Liver (tissue), 9 donors: ENCODE data around the gene KATNAL1. TPM values are rescaled to one million over a fixed set of nuclear protein-coding genes. Genes with fewer than 3 reads are reported as not detected.

Source experiments
- DNase-seq: peaks from one replicate; pipeline ENCODE4 v3.0.0-alpha.2; 2017; ENCODE audit warnings: low spot score
- H3K27ac ChIP-seq, 2 donors: one replicate each; pipeline ENCODE4 v1.7.0; 2013; ENCODE audit warnings: inconsistent platforms in 2 of 2, low read length in 2 of 2, control low read depth in 1 of 2, low read depth in 1 of 2, mild to moderate bottlenecking in 1 of 2
- H3K27me3 ChIP-seq, 4 donors: one replicate each; pipeline versions ENCODE4 v1.6.1 to v1.7.0; 2013; ENCODE audit warnings: low read length in 3 of 4, inconsistent platforms in 1 of 4, mild to moderate bottlenecking in 1 of 4, moderate library complexity in 1 of 4; ENCODE audit not compliant: control insufficient read depth in 4 of 4, insufficient read depth in 4 of 4
- H3K36me3 ChIP-seq, 4 donors: one replicate each; pipeline versions ENCODE4 v1.6.1 to v1.7.0; 2013; ENCODE audit warnings: low read length in 3 of 4, mild to moderate bottlenecking in 3 of 4, low read depth in 1 of 4, moderate library complexity in 1 of 4; ENCODE audit not compliant: control insufficient read depth in 4 of 4, insufficient read depth in 3 of 4
- H3K4me1 ChIP-seq, 4 donors: one replicate each; pipeline versions ENCODE4 v1.6.1 to v1.7.0; 2013; ENCODE audit warnings: low read length in 3 of 4, mild to moderate bottlenecking in 3 of 4, moderate library complexity in 1 of 4; ENCODE audit not compliant: control insufficient read depth in 4 of 4, insufficient read depth in 4 of 4
- H3K4me3 ChIP-seq, 3 donors: one replicate each; pipeline versions ENCODE4 v1.6.1 to v1.7.0; 2013; ENCODE audit warnings: low read length in 3 of 3, control low read depth in 1 of 3, low read depth in 1 of 3, mild to moderate bottlenecking in 1 of 3
- H3K9ac ChIP-seq, 2 donors: one replicate each; pipeline ENCODE4 v1.7.0; 2013; ENCODE audit warnings: low read length in 2 of 2, mild to moderate bottlenecking in 2 of 2, moderate library complexity in 2 of 2, control low read depth in 1 of 2, low read depth in 1 of 2
- H3K9me3 ChIP-seq, 4 donors: one replicate each; pipeline versions ENCODE4 v1.6.1 to v1.7.0; 2013; ENCODE audit warnings: low read length in 3 of 4; ENCODE audit not compliant: control insufficient read depth in 4 of 4
- ATF3 ChIP-seq: IDR thresholded peaks from 2 replicates; pipeline ENCODE4 v1.6.1; 2016; ENCODE audit warnings: antibody characterized with exemption
- CTCF ChIP-seq: fragments of 150-350 bp; IDR thresholded peaks from 2 replicates; pipeline ENCODE4 v1.5.1; 2017; ENCODE audit warnings: improper control_type of control experiment, low read depth, low read length; ENCODE audit not compliant: missing input control
- EGR1 ChIP-seq, 2 donors: IDR thresholded peaks; 2 replicates each; pipeline ENCODE4 v1.6.1; 2016 to 2018; ENCODE audit warnings: antibody characterized with exemption in 2 of 2, low read depth in 2 of 2
- FOXA1 ChIP-seq: IDR thresholded peaks from 2 replicates; pipeline ENCODE4 v1.6.1; 2016; ENCODE audit warnings: antibody characterized with exemption
- FOXA2 ChIP-seq: IDR thresholded peaks from 2 replicates; pipeline ENCODE4 v1.6.1; 2016; ENCODE audit warnings: antibody characterized with exemption
- GABPA ChIP-seq, 2 donors: IDR thresholded peaks in 1 of 2; conservative IDR thresholded peaks in 1 of 2; 2 replicates each; pipeline ENCODE4 v1.6.1; 2016; ENCODE audit warnings: antibody characterized with exemption in 2 of 2, mild to moderate bottlenecking in 1 of 2, moderate library complexity in 1 of 2
- HNF4A ChIP-seq, 2 donors: conservative IDR thresholded peaks; 2 replicates each; pipeline ENCODE4 v1.6.1; 2016; ENCODE audit warnings: antibody characterized with exemption in 2 of 2, mild to moderate bottlenecking in 2 of 2
- HNF4G ChIP-seq: IDR thresholded peaks from 2 replicates; pipeline ENCODE4 v1.6.1; 2016; ENCODE audit warnings: antibody characterized with exemption
- JUND ChIP-seq, 2 donors: IDR thresholded peaks; 2 replicates each; pipeline ENCODE4 v1.6.1; 2016; ENCODE audit warnings: antibody characterized with exemption in 2 of 2
- MAX ChIP-seq: IDR thresholded peaks from 2 replicates; pipeline ENCODE4 v1.6.1; 2016; ENCODE audit warnings: antibody characterized with exemption
- NR2F2 ChIP-seq: IDR thresholded peaks from 2 replicates; pipeline ENCODE4 v1.6.1; 2016; ENCODE audit warnings: antibody characterized with exemption
- RAD21 ChIP-seq, 2 donors: IDR thresholded peaks; 2 replicates each; pipeline ENCODE4 v1.6.1; 2016; ENCODE audit warnings: antibody characterized with exemption in 2 of 2, mild to moderate bottlenecking in 2 of 2
- REST ChIP-seq: IDR thresholded peaks from 2 replicates; pipeline ENCODE4 v1.6.1; 2016; ENCODE audit warnings: antibody characterized with exemption, mild to moderate bottlenecking
- SP1 ChIP-seq: IDR thresholded peaks from 2 replicates; pipeline ENCODE4 v1.6.1; 2018; ENCODE audit warnings: antibody characterized with exemption, mild to moderate bottlenecking
- TAF1 ChIP-seq: conservative IDR thresholded peaks from 2 replicates; pipeline ENCODE4 v1.6.1; 2016; ENCODE audit warnings: antibody characterized with exemption, mild to moderate bottlenecking
- YY1 ChIP-seq: IDR thresholded peaks from 2 replicates; pipeline ENCODE4 v1.6.1; 2016; ENCODE audit warnings: antibody characterized with exemption, mild to moderate bottlenecking
- WGBS: extraction: QIAGEN DNeasy Blood & Tissue Kit; methylation state at CpG from one replicate; pipeline ENCODE4 v1.1.7; 2013; 5-methylcytosine and 5-hydroxymethylcytosine counted together
- polyA plus RNA-seq, 2 donors: library from polyadenylated mRNA; stranded (reverse) in 1 of 2; unstranded in 1 of 2; fragments of 200-250 nt in 1 of 2; fragments of >200 nt in 1 of 2; fragmentation: Nextera tagmentation in 1 of 2; extraction: Ambion mirVana in 1 of 2; gene quantifications; one replicate each; pipeline versions ENCODE4 v1.2.1 to v1.2.3, GENCODE V29; 2013 to 2015
- total RNA-seq, 2 donors: library from RNA; depleted of rRNA; stranded (reverse); fragments of >200 nt; gene quantifications; one replicate each; pipeline ENCODE4 v1.2.3, GENCODE V29; 2014
- donor health status: healthy.
- donor health status: healthy.
- donor health status: healthy.
- donor health status: healthy.
- donor health status: healthy.

Gene KATNAL1
- total and polyA plus RNA-seq, 4 donors = 2.7 to 12.8 (median 6.0) TPM

- Histone ChIP-seq H3K9ac (no peak overlapping the region), H3K27me3 (no peaks in the 10 kb centered on the region), H3K9me3 (no peaks in the 10 kb centered on the region), H3K36me3 (no peaks in the 10 kb centered on the region), H3K4me1 (no peaks in the 10 kb centered on the region), H3K4me3 (no peak overlapping the region), H3K27ac (no peak overlapping the region)
- TF ChIP-seq FOXA2 (no peak), FOXA1 (no peak)
- 85% methylated on average over 15 of the region's 15 CpGs for WGBS
- DNase-seq = no peak
Observed at GRCh38 chr13:30172593-30173302, 134.6 kb downstream of the KATNAL1 start.

- Histone ChIP-seq H3K27ac (no peak overlapping the region), H3K27me3 (no peaks in the 10 kb centered on the region), H3K9ac (no peak overlapping the region), H3K36me3 (no peaks in the 10 kb centered on the region), H3K9me3 (no peaks in the 10 kb centered on the region), H3K4me3 (no peak overlapping the region), H3K4me1 (no peaks in the 10 kb centered on the region)
- WGBS = 78% methylated on average over 9 of the region's 9 CpGs
- no peak for TF ChIP-seq RAD21 (IDR thresholded peaks at IDR 0.05)
- TF ChIP-seq FOXA1 = no peak
- no peak for TF ChIP-seq YY1
- no peak for TF ChIP-seq GABPA (IDR thresholded peaks at IDR 0.05 in 1 of 2, conservative IDR thresholded peaks at IDR 0.05 in 1 of 2)
- TF ChIP-seq HNF4G = no peak
- DNase-seq = no peak
Observed at GRCh38 chr13:30170569-30170968, 136.8 kb downstream of the KATNAL1 start.

GRCh38 chr13:30169442-30169841 is 137.9 kb downstream of the KATNAL1 start:
- Histone ChIP-seq H3K9ac (no peak overlapping the region), H3K4me1 (no peaks in the 10 kb centered on the region), H3K27me3 (no peaks in the 10 kb centered on the region), H3K36me3 (no peaks in the 10 kb centered on the region), H3K4me3 (no peak overlapping the region), H3K27ac (no peak overlapping the region), H3K9me3 (no peaks in the 10 kb centered on the region)
- TF ChIP-seq REST = no peak
- no peak for TF ChIP-seq MAX
- no peak for TF ChIP-seq SP1
- TF ChIP-seq ATF3 = no peak
- TF ChIP-seq TAF1 = no peak
- TF ChIP-seq RAD21 (IDR thresholded peaks at IDR 0.05) = no peak
- no peak for TF ChIP-seq NR2F2
- TF ChIP-seq JUND (IDR thresholded peaks at IDR 0.05) = no peak
- no peak for TF ChIP-seq CTCF
- TF ChIP-seq FOXA1 = no peak
- no peak for TF ChIP-seq YY1
- TF ChIP-seq GABPA (IDR thresholded peaks at IDR 0.05 in 1 of 2, conservative IDR thresholded peaks at IDR 0.05 in 1 of 2) = no peak
- TF ChIP-seq EGR1 (IDR thresholded peaks at IDR 0.05; ENCODE audit: low read depth in 2 of 2) = no peak
- TF ChIP-seq HNF4A (conservative IDR thresholded peaks at IDR 0.05) = no peak
- no peak for DNase-seq
- 43% methylated on average over 2 of the region's 2 CpGs for WGBS
